22Rv1 (cell line): Measurements from ENCODE around the gene YIPF3.

Experiments used
- H3K27ac ChIP-seq: fragments of 450-650 bp; 2 replicates; pipeline ENCODE4 v1.5.1; 2017
- CTCF ChIP-seq: fragments of 450-650 bp; IDR thresholded peaks from 2 replicates; pipeline ENCODE4 v1.5.1; 2017; ENCODE audit warnings: mild to moderate bottlenecking
- ZFX ChIP-seq: fragments of 450-650 bp; IDR thresholded peaks from 2 replicates; pipeline ENCODE4 v1.6.1; 2017; ENCODE audit warnings: antibody characterized with exemption, borderline replicate concordance

The YIPF3 gene

GRCh38 chr6:43490523-43490939 is 26.2 kb downstream of the YIPF3 start:
- no peak for TF ChIP-seq ZFX
- no peak overlapping the region for H3K27ac ChIP-seq

- TF ChIP-seq ZFX (no peak), CTCF (no peak)
- no peak overlapping the region for H3K27ac ChIP-seq
Observed at GRCh38 chr6:43489277-43490072, 27.3 kb downstream of the YIPF3 start.

- TF ChIP-seq ZFX: no peak
- TF ChIP-seq CTCF: no peak
- H3K27ac ChIP-seq: no peak overlapping the region
Observed at GRCh38 chr6:43488667-43489276, 28.0 kb downstream of the YIPF3 start.

GRCh38 chr6:43481591-43482236 is 35.0 kb downstream of the YIPF3 start:
- H3K27ac ChIP-seq: no peak overlapping the region
- TF ChIP-seq ZFX: no peak
- no peak for TF ChIP-seq CTCF

- no peak for TF ChIP-seq CTCF
- TF ChIP-seq ZFX: no peak
- no peak overlapping the region for H3K27ac ChIP-seq
Observed at GRCh38 chr6:43481075-43481474, 35.7 kb downstream of the YIPF3 start.

GRCh38 chr6:43478008-43478372 is 38.7 kb downstream of the YIPF3 start:
- TF ChIP-seq ZFX (no peak), CTCF (no peak)
- peak overlapping the region; percentile 54 for H3K27ac ChIP-seq

- TF ChIP-seq ZFX (no peak), CTCF (no peak)
Observed at GRCh38 chr6:43477235-43478007, 39.3 kb downstream of the YIPF3 start, which contains the start of gene TJAP1. TJAP1 (plus strand) TSS chr6:43477570; CDS start chr6:43499002, 21,432 bp downstream.

More at GRCh38 chr6:43477235-43478007, 39.3 kb downstream of the YIPF3 start, which contains the start of gene TJAP1:
- H3K27ac ChIP-seq: peak within 1 kb of the TSS; percentile 54
